SK-N-SH (cell line): ENCODE data around the gene NOC2L.

ENCODE experiments used
- CTCF ChIP-seq: fragments of 200-600 bp; sonication (generic); IDR thresholded peaks from 2 replicates; pipeline ENCODE4 v1.6.1; 2017; ENCODE audit warnings: antibody characterized with exemption, mild to moderate bottlenecking, moderate library complexity
- POLR2AphosphoS5 ChIP-seq: IDR thresholded peaks from 2 replicates; pipeline ENCODE4 v1.6.1; 2012; ENCODE audit warnings: low read depth, low read length
- YY1 ChIP-seq: IDR thresholded peaks from 2 replicates; pipeline ENCODE4 v1.4.0; 2012; ENCODE audit warnings: low read depth, mild to moderate bottlenecking

- TF ChIP-seq CTCF: no peak
- no peak for TF ChIP-seq POLR2AphosphoS5
- no peak for TF ChIP-seq YY1
Observed at GRCh38 chr1:909861-910310, 49.2 kb downstream of the NOC2L start.
